ENCODE measurements around the gene INHBE. TPM values are rescaled to one million over a fixed set of nuclear protein-coding genes. Genes with fewer than 3 reads are reported as not detected.

The INHBE gene
- total RNA-seq: not detected

GRCh38 chr12:57454566-57455373 is at the start of gene INHBE:
Gene INHBE, plus strand, starts transcription at chr12:57455307. Its CDS starts 230 bp downstream, at chr12:57455537.

GRCh38 chr12:57430931-57431566 is 24.1 kb upstream of the INHBE start, which contains the start of gene R3HDM2:
Gene R3HDM2, minus strand, starts transcription at chr12:57431043. Its CDS starts 120,615 bp downstream, at chr12:57310428.

GRCh38 chr12:57434517-57435223 is 20.4 kb upstream of the INHBE start, which contains the start of gene INHBC:
Gene INHBC, plus strand, starts transcription at chr12:57434784. Its CDS starts 103 bp downstream, at chr12:57434887.

GRCh38 chr12:57459750-57460467 is 4.8 kb downstream of the INHBE start, which contains the start of gene GLI1:
Gene GLI1, plus strand, starts transcription at chr12:57459785. Its CDS starts 3,907 bp downstream, at chr12:57463692.

GRCh38 chr12:57479376-57480115 is 24.4 kb downstream of the INHBE start, which contains the start of gene ARHGAP9:
Gene ARHGAP9, minus strand, starts transcription at chr12:57479866. Its CDS starts 460 bp downstream, at chr12:57479406.

GRCh38 chr12:57487597-57488401 is 32.7 kb downstream of the INHBE start, which contains the start of gene MARS1:
Gene MARS1, plus strand, starts transcription at chr12:57488068. Its CDS starts 23 bp downstream, at chr12:57488091.

Other genes with a start within 250 kb of the INHBE start
- 23.4 TPM for gene NXPH4, start 238.5 kb upstream of the INHBE start, total RNA-seq
- 88.8 TPM for gene SHMT2, start 225.6 kb upstream of the INHBE start, total RNA-seq
- gene STAC3, start 204.1 kb upstream of the INHBE start, total RNA-seq: 55.6 TPM
- 55.9 TPM for gene R3HDM2, start 24.3 kb upstream of the INHBE start, total RNA-seq
- gene INHBC, start 20.5 kb upstream of the INHBE start, total RNA-seq: not detected
- gene GLI1, start 4.5 kb downstream of the INHBE start, total RNA-seq: 7.1 TPM
- 4.0 TPM for gene ARHGAP9, start 24.6 kb downstream of the INHBE start, total RNA-seq
- 78.5 TPM for gene MARS1, start 32.8 kb downstream of the INHBE start, total RNA-seq
- 37.2 TPM for gene DDIT3, start 65.2 kb downstream of the INHBE start, total RNA-seq
- gene MBD6, start 67.5 kb downstream of the INHBE start, total RNA-seq: 52.1 TPM
- gene DCTN2, start 91.9 kb downstream of the INHBE start, total RNA-seq: 174 TPM
- 30.1 TPM for gene KIF5A, start 94.7 kb downstream of the INHBE start, total RNA-seq
- gene PIP4K2C, start 135.9 kb downstream of the INHBE start, total RNA-seq: 24.8 TPM
- 69.5 TPM for gene DTX3, start 149.5 kb downstream of the INHBE start, total RNA-seq
- 53.5 TPM for gene ARHGEF25, start 156.1 kb downstream of the INHBE start, total RNA-seq
- 9.6 TPM for gene B4GALNT1, start 177.9 kb downstream of the INHBE start, total RNA-seq
- 250 TPM for gene OS9, start 238.8 kb downstream of the INHBE start, total RNA-seq